DMS 273 (cell line): ENCODE data around the gene KDM2A.

Experiments
- DNase-seq: peaks from one replicate; lab custom pipeline; 2025; ENCODE audit not compliant: unreplicated experiment; lab: John Stamatoyannopoulos, UW

The KDM2A gene

GRCh38 chr11:67282876-67283371 is 163.9 kb downstream of the KDM2A start:
- no peak for DNase-seq

GRCh38 chr11:67283481-67283963 is 164.5 kb downstream of the KDM2A start:
- no peak for DNase-seq

GRCh38 chr11:67284811-67285540 is 165.9 kb downstream of the KDM2A start:
- no peak for DNase-seq

GRCh38 chr11:67285541-67286498 is 166.8 kb downstream of the KDM2A start:
- no peak for DNase-seq

GRCh38 chr11:67286621-67287333 is 167.7 kb downstream of the KDM2A start:
- no peak for DNase-seq

GRCh38 chr11:67287355-67288197 is 168.5 kb downstream of the KDM2A start:
- DNase-seq = no peak

- DNase-seq = no peak
Observed at GRCh38 chr11:67288198-67288451, 169.1 kb downstream of the KDM2A start.

- peak; percentile 91 for DNase-seq
Observed at GRCh38 chr11:67288452-67289225, 169.6 kb downstream of the KDM2A start.

- no peak for DNase-seq
Observed at GRCh38 chr11:67289226-67289650, 170.2 kb downstream of the KDM2A start, which contains the start of gene ANKRD13D. TSS of gene ANKRD13D (plus strand) at chr11:67289303. CDS start at chr11:67289461, 158 bp downstream.

GRCh38 chr11:67289651-67290479 is 170.8 kb downstream of the KDM2A start:
- DNase-seq = no peak

GRCh38 chr11:67290801-67291200 is 171.7 kb downstream of the KDM2A start:
- DNase-seq = no peak

GRCh38 chr11:67291481-67292381 is 172.7 kb downstream of the KDM2A start:
- no peak for DNase-seq

GRCh38 chr11:67292671-67293070 is 173.6 kb downstream of the KDM2A start:
- no peak for DNase-seq

- peak; percentile 18 for DNase-seq
Observed at GRCh38 chr11:67293090-67293489, 174.0 kb downstream of the KDM2A start.

GRCh38 chr11:67295846-67296245 is 176.8 kb downstream of the KDM2A start:
- DNase-seq = no peak

- DNase-seq = no peak
Observed at GRCh38 chr11:67298786-67299185, 179.7 kb downstream of the KDM2A start.

GRCh38 chr11:67299471-67300191 is 180.6 kb downstream of the KDM2A start:
- DNase-seq = no peak
